Measurements from ENCODE around the gene MBD4.

Gene MBD4

DNA sequence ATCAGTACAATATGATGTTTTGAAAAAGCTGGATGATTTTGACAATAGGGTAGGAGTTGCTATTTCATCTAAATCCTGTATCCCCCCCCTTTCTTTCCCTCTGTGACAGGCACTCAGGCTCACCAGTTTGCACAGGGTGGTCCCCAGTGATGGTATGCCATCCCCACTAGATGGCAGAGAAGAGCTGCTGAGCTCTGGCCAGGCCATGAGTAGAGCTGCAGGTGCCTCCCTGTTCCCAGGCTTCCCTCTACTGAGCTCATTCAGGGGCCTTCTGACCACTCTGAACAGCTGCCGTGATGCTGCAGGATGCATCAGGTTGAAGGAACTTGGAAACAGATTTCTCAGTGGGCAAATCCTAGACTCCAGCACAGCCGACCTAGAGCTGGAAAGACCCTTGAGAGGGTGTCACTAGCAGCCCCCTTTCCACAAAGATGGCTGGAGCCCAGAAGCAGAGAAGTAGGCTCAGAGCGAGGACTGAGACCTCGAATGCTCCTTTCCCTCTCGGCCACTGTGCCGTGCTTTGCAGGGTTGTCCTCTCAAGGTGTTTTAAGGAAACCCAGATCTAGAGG, 56.4 kb downstream of the MBD4 start:
- H3K27ac ChIP-seq (ENCODE audit: insufficient read depth in 1 of 2, low read depth in 1 of 2, low read length in 2 of 2, poor library complexity in 1 of 2, severe bottlenecking in 2 of 2), result no peak overlapping the region
- H3K27me3 ChIP-seq (replicated peaks in 2 of 5; ENCODE audit: control insufficient read depth in 4 of 5, insufficient read depth in 5 of 5, low read length in 4 of 5), result no peaks in the 10 kb centered on the region
- DNase-seq, result peak; percentile 47 to 70 (median 68)
- H3K36me3 ChIP-seq (ENCODE audit: control insufficient read depth in 4 of 4, insufficient read depth in 4 of 4, low read length in 3 of 4), result peaks cover 2 to 20% (median 13%) of the 10 kb centered on the region in 4 experiments
- ChIA-PET POLR2A (interaction anchor here (1.0 kb wide), 1 partner anchor 67 kb away, joined by 3 read pairs; a partner anchor contains a TSS), CTCF (interaction anchor here (0.7 to 2.1 kb wide), 24 partner anchors 9 to 557 kb away, joined by 3 to 11 read pairs (median 4); partner anchors contain the start of gene EFCAB12)
- peaks cover 0 to 8% (median 2%) of the 10 kb centered on the region in 4 experiments for H3K4me1 ChIP-seq (ENCODE audit: control extremely low read depth in 1 of 4, control insufficient read depth in 4 of 4, insufficient read depth in 4 of 4, low read length in 3 of 4)
- WGBS (ENCODE audit: insufficient coverage), result 80% methylated on average over 6 of the region's 6 CpGs
- H3K4me3 ChIP-seq (ENCODE audit: control insufficient read depth in 1 of 7, extremely low read depth in 1 of 7, insufficient read depth in 4 of 7, low read depth in 2 of 7, low read length in 6 of 7), result no peak overlapping the region
- H3K9me3 ChIP-seq (ENCODE audit: control extremely low read depth in 1 of 5, control insufficient read depth in 4 of 5, insufficient read depth in 2 of 5, low read depth in 1 of 5, low read length in 4 of 5), result peaks cover 0 to 8% (median 0%) of the 10 kb centered on the region in 5 experiments

DNA sequence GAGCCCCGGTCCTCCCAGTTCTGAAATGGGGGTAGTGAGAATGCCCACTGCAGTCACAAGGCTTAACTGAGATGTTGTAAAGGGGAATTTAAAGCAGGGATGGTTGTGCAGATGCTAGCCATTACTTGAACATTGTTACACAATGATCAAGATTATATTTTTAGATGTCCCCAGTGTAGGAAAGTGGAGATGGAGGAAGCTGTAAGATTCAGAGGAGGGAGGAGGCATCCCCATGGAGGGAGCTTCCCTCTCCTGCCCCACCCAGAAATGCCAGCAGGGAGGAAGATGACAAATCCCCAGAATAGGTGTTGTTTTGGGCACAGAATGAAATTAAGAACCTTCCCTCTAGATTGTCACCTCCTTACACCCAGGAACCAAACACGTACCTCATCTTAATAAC, 57.4 kb downstream of the MBD4 start:
- H3K4me3 ChIP-seq (ENCODE audit: control insufficient read depth in 1 of 7, extremely low read depth in 1 of 7, insufficient read depth in 4 of 7, low read depth in 2 of 7, low read length in 6 of 7), result no peak overlapping the region
- peaks cover 0 to 17% (median 8%) of the 10 kb centered on the region in 5 experiments for H3K9me3 ChIP-seq (ENCODE audit: control extremely low read depth in 1 of 5, control insufficient read depth in 4 of 5, insufficient read depth in 2 of 5, low read depth in 1 of 5, low read length in 4 of 5)
- ChIA-PET CTCF (interaction anchor here (1.3 to 2.1 kb wide), 5 partner anchors 28 to 487 kb away, joined by 4 to 11 read pairs (median 6); no protein-coding TSS in a partner anchor), POLR2A (no interaction called here)
- peaks cover 0 to 8% (median 2%) of the 10 kb centered on the region in 4 experiments for H3K4me1 ChIP-seq (ENCODE audit: control extremely low read depth in 1 of 4, control insufficient read depth in 4 of 4, insufficient read depth in 4 of 4, low read length in 3 of 4)
- H3K27me3 ChIP-seq (replicated peaks in 2 of 5; ENCODE audit: control insufficient read depth in 4 of 5, insufficient read depth in 5 of 5, low read length in 4 of 5), result no peaks in the 10 kb centered on the region
- 100% methylated on average over 1 of the region's 2 CpGs for WGBS (ENCODE audit: insufficient coverage)
- no peak overlapping the region for H3K27ac ChIP-seq (ENCODE audit: insufficient read depth in 1 of 2, low read depth in 1 of 2, low read length in 2 of 2, poor library complexity in 1 of 2, severe bottlenecking in 2 of 2)
- peaks cover 0 to 11% (median 4%) of the 10 kb centered on the region in 4 experiments for H3K36me3 ChIP-seq (ENCODE audit: control insufficient read depth in 4 of 4, insufficient read depth in 4 of 4, low read length in 3 of 4)
- no peak for DNase-seq
